OCI-M1 (cell line): Measurements from ENCODE around the gene SLC26A8.

ENCODE experiments used
- DNase-seq: peaks from one replicate; lab custom pipeline; 2025; lab: John Stamatoyannopoulos, UW

SLC26A8 gene

GRCh38 chr6:36023996-36024795 lies at the start of gene SLC26A8:
SLC26A8 (minus strand) TSS chr6:36024641; CDS start chr6:36019707, 4,934 bp downstream.
- DNase-seq = no peak

- DNase-seq = peak; percentile 47
Measured at GRCh38 chr6:36073587-36073986, 49.1 kb upstream of the SLC26A8 start.

- no peak for DNase-seq
Measured at GRCh38 chr6:36072681-36073080, 48.2 kb upstream of the SLC26A8 start.

- no peak for DNase-seq
Measured at GRCh38 chr6:36071714-36072113, 47.3 kb upstream of the SLC26A8 start.

GRCh38 chr6:36071281-36071680 lies 46.8 kb upstream of the SLC26A8 start:
- no peak for DNase-seq

- no peak for DNase-seq
Measured at GRCh38 chr6:36070252-36070651, 45.8 kb upstream of the SLC26A8 start.

- no peak for DNase-seq
Measured at GRCh38 chr6:36069573-36069972, 45.1 kb upstream of the SLC26A8 start.

- DNase-seq = no peak
Measured at GRCh38 chr6:36068586-36068985, 44.1 kb upstream of the SLC26A8 start.

- peak; percentile 66 for DNase-seq
Measured at GRCh38 chr6:36068012-36068392, 43.6 kb upstream of the SLC26A8 start.

- peak; percentile 86 for DNase-seq
Measured at GRCh38 chr6:36067374-36068011, 43.1 kb upstream of the SLC26A8 start.

- no peak for DNase-seq
Measured at GRCh38 chr6:36066817-36067216, 42.4 kb upstream of the SLC26A8 start.

GRCh38 chr6:36065916-36066315 lies 41.5 kb upstream of the SLC26A8 start:
- peak; percentile 21 for DNase-seq

- DNase-seq = no peak
Measured at GRCh38 chr6:36064770-36065396, 40.4 kb upstream of the SLC26A8 start.

- DNase-seq = no peak
Measured at GRCh38 chr6:36063318-36064060, 39.0 kb upstream of the SLC26A8 start.

GRCh38 chr6:36062247-36062646 lies 37.8 kb upstream of the SLC26A8 start:
- no peak for DNase-seq

GRCh38 chr6:36061236-36061635 lies 36.8 kb upstream of the SLC26A8 start:
- no peak for DNase-seq

GRCh38 chr6:36056178-36056577 lies 31.7 kb upstream of the SLC26A8 start:
- DNase-seq = no peak

GRCh38 chr6:36054956-36055355 lies 30.5 kb upstream of the SLC26A8 start:
- no peak for DNase-seq

GRCh38 chr6:36054415-36054814 lies 30.0 kb upstream of the SLC26A8 start:
- no peak for DNase-seq

- no peak for DNase-seq
Measured at GRCh38 chr6:36053878-36054277, 29.4 kb upstream of the SLC26A8 start.

GRCh38 chr6:36052097-36052496 lies 27.7 kb upstream of the SLC26A8 start:
- DNase-seq = no peak

- DNase-seq = no peak
Measured at GRCh38 chr6:36050947-36051710, 26.7 kb upstream of the SLC26A8 start.
